Sciatic nerve (tissue), 2 donors: ENCODE measurements around the gene TBX19. TPM values are rescaled to one million over a fixed set of nuclear protein-coding genes. Genes with fewer than 3 reads are reported as not detected.

Source experiments
- ATAC-seq: fragments of 200-7000 bp; cut with Tn5 transposase; one replicate; pipeline ENCODE4 v1.9.1; 2020; ENCODE audit warnings: mild to moderate bottlenecking, moderate library complexity
- DNase-seq: peaks from one replicate; pipeline ENCODE4 v3.0.0-alpha.2; 2020; ENCODE audit warnings: low spot score
- intact Hi-C: fragments of 100-400 bp; cut with DNase I; formaldehyde crosslinking; loops from one replicate; pipeline ENCODE4 v1.14.2; 2022
- total RNA-seq: library from RNA; stranded (reverse); fragmentation: NEBNext Ultra II Directional; extraction: Animal tissue kit (Norgen Biotek cat#: 25700); gene quantifications from one replicate; pipeline ENCODE4 v1.2.1, GENCODE V29; 2021
- donor health status: DM: no; HTN: no; CAD: no.
- donor health status: DM: no; HTN: no; CAD: no.

TBX19 gene
- total RNA-seq, 1 donor from 2014 or later = 6.7 TPM

DNA sequence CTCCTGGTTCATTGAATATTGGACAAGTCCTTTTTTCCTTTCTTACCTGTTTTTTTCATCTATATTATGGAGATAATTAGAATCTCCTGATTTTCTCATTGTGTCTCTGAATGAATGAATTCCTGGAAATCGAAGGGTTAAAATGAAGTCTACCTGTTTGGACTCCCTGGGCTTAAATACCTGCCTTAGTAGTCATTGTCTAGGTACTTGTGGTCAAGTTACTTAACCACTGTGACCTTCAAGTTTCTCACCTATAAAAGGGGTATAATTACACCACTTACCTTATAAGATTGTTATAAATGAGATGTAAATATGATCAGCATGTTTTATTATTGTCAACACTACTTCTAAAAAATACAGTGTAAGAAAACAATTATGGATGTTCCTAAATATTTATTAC lies 9.0 kb upstream of the TBX19 start:
- intact Hi-C loops = no loop called here
- DNase-seq = no peak

DNA sequence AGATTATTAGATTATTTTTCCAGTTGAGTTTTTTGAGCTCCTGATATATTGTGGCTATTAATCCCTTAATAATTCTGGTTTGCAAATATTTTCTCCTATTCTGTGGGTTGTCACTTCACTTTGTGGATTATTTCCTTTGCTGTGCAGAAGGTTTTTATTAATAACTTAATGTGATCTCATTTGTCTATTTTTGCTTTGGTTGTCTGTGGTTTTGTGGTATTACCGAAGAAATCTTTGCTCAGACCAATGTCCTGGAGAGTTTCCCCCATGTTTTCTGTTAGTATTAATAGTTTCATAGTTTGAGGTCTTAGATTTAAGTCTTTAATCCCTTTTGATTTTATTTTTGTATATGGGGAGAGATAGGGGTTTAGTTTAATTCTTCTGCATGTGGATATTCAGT lies 7.1 kb upstream of the TBX19 start:
- no peak for ATAC-seq
- DNase-seq = no peak
- intact Hi-C loops = no loop called here

More for the DNA sequence above, 9.0 kb upstream of the TBX19 start:
- no peak for ATAC-seq

DNA sequence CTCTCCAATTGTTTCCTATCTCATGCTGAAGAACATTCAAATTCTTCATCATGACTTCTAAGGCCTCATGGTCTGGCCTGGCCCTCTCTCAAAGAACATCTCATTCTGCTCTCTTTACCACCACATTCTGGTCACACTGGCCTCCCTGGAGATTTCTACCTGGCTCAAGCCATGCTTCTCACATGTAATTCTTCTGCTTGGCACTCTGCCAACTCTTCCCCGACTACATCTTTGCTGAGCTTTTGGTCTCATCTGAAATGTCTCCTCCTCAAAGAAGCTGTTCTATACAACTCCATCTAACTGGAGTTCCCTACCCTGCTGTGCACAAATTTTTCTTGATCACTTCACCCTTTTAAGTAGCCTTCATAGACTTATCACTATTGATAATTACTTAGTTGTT lies 1.4 kb upstream of the TBX19 start:
- intact Hi-C loops = no loop called here
- ATAC-seq = no peak
- DNase-seq = no peak

DNA sequence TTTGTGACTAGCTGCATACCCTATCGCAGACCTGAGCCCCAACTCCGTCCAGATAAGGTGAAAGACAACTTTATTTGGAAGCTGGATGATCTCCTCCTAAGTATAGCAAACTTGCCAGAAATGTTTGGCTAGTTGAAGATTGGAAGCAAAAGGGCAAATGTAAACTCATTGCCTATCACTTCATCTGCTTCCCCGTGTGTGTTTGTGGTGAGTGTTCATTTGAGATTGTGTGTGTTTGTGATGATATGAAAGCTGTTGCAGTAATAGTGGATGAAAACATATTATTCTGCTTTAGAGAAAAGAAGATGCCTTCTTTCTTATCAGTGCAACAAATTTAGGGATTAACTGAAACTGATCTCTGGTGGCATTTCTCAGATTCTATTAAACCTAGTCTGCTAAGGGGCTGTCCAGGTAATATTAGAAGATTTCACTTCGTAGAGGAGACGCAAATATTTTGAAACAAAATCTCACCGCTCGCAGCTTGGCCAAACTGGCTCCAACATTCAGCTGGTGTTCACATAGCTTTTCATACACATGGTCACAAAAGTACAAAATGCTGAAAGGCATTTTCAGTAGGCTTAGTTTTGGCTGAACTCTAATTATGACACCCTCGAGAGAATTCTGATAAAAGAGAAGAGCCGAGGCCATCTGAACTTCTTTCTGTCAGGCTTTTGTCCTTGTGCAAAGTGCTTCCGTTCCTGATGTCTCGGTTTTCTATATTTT lies 1.1 kb downstream of the TBX19 start:
- intact Hi-C loops = no loop called here
- DNase-seq (no peak), ATAC-seq (no peak)

DNA sequence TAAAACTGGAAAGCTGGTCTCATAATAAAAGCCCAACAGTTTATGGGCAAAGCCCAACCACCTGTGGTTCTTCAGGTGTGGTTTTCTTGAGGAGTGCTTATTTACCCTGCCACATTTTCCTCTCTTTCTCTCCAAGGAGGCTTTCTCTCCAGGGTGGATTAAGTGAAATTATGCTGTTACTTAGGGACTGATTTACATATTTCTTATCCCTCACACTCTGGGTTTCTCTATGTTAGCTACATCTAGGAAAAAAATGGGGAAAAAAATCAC lies 4.8 kb downstream of the TBX19 start:
- DNase-seq (no peak), ATAC-seq (no peak)
- intact Hi-C loops = no loop called here

DNA sequence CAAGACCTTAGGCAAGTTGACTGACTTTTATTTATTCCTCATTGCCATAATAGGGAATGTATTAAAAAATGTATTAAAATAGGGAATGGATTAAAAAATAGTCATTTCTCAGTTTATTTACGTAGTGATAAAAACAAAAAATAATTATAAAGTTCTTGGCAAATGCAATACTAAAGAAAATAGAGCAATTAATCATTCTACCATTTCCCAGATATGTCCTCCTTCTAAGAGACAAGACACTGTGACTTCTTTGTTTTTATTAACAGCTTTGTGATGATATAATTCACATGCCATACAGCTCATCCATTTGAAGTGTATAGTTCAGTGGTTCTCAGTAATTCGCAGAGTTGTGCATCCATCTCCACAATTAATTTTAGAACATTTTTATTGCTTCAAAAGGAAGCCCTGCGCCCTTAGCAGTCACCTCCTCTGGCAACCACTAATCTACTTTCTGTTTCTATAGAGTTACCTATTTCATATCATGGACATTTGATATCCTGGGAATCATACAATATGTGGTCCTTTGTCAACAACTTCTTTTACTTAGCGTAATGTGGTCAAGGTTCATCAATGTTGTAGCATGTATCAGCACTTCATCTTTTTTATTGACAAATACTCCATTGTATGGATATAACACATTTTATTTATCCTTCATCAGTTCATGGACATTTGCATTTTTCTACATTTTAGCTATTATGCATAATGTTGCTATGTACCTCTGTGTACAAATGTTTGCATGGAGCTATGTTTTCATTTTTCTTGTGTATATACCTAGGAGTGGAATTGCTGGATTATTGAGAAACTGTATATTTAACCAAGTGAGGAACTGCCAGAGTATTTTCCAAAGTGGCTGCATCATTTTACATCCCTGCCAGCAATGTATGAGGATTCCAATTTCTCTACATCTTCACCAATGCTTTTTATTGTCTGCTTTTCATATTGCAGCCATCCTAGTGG lies 5.6 kb downstream of the TBX19 start:
- intact Hi-C loops = no loop called here
- ATAC-seq (no peak), DNase-seq (no peak)

DNA sequence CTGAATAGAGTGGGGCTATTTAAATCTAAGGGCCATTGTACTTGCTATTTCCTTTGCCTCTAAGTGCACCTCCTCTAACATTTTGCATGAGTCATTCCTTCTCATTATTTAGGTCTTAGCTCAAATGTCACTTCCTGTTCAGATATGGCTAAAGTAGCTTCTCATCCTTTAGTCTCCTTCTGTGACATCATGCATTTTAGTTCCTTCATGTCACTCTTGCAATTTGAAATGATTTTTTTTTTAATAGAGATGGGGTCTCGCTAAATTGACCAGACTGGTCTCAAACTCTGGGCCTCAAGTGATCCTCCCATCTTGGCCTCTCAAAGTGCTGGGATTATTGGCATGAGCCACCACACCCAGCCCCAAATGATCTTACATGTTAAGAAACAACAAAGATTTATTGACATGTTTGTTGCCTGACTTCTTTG lies 6.6 kb downstream of the TBX19 start:
- intact Hi-C loops = no loop called here
- ATAC-seq = no peak
- DNase-seq = no peak

DNA sequence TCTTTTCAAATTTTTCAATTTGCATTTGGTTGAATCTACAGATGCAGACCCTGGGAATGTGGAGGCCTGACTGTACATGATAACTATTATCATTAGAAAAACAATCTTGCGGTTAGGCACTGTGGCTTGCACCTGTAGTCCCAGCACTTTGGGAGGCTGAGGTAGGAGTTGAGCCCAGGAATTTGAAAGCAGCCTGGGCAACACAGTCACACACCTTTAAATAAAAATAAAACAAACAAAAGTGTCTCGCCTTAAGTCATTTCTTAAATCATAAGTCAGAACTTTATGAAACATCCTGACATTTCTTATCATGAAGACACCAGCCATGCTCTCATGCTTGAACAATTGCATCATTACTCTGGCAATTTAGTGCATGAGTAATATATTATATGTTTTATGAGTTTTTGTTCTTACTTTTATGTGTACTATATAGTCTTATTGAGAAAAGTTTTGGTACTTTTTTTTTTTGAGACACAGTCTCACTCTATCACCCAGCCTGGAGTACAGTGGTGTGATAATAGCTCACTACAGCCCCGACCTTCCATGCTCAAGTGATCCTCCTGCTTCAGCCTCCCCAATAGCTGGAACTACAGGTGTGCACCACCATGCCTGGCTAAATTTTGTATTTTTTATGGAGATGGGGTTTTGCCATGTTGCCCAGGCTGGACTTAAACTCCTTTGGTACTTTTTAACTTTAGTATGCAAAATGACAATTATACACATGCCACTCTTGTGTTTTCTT lies 7.8 kb downstream of the TBX19 start:
- intact Hi-C loops = no loop called here
- DNase-seq (no peak), ATAC-seq (no peak)

DNA sequence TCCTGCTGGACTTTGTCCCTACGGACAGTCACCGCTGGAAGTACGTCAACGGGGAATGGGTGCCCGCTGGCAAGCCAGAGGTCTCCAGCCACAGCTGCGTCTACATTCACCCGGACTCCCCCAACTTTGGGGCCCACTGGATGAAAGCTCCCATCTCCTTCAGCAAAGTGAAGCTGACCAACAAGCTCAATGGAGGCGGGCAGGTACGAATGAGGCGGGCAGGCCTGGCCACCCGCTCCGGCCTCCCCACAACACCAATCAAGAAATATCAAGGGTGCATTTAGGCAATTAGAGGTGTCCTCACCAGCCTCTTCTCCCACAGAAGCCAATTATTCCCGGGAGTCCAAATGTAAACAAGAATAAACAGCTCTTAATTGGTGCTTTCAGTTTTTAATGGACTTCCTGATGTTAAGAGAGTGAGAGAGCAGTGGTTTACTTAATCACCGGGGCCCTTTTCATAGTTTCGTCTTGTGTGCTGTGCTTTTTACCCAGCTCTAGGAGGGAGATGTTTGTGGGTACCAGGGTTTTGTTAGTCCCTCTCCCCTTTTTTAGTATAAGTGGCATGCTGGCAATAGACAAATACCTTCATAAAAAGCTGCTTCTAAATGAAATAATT lies 10.7 kb downstream of the TBX19 start:
- intact Hi-C loops = no loop called here
- DNase-seq (no peak), ATAC-seq (no peak)

DNA sequence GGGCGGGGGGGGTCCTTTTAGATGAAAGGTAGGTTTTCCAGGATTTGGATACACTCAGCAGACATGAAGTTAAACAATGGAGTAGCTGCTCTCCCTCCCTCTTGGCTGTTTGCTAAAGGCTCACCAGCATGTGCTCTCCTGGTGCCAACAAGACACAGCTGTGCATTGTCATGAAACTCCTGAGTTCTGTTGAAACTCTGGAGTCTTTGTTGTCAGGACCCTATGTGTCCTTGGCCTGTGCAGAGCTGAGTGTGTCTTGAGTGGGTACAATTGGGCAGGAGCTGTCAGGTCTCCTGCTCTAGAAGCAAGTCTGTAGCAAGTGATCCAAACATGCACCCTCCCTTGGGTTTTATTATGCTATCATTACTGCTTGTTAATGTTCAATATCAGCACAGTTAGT lies 12.7 kb downstream of the TBX19 start:
- ATAC-seq (no peak), DNase-seq (no peak)
- intact Hi-C loops = no loop called here

DNA sequence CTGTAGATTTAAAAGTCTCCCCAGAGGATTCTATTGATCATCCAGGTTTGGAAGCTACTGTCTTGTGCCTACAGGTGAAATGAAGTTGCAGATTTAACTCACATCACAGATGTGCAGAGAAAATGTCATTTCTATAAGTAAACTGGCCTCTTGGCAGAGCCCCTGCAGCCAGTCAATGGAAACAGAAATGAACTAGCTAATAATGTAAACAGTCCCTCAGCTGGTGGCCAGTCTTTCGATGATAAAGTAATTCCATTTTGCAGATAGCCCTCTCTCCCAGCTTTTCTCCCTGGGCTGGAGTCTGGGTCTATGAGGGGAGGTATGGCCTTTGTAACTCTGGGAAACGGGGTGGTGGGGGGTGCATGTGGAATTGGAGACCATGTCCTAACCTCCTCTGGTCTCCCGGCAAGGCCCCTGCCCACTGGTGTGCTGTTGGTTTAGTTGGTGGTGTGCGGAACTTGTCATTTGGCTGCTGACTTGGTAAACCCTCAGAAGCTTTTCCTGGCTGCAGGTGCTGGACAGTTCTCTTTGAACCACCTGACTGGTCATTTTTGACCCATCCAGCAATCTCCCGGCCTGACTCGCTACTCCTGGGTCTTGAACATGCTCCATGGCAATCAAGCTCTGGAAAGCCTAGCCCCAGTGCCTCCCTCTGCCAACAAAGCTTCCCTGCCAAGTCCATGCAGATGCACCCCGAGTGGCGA lies 14.9 kb downstream of the TBX19 start:
- intact Hi-C loops = no loop called here
- ATAC-seq (no peak), DNase-seq (no peak)

DNA sequence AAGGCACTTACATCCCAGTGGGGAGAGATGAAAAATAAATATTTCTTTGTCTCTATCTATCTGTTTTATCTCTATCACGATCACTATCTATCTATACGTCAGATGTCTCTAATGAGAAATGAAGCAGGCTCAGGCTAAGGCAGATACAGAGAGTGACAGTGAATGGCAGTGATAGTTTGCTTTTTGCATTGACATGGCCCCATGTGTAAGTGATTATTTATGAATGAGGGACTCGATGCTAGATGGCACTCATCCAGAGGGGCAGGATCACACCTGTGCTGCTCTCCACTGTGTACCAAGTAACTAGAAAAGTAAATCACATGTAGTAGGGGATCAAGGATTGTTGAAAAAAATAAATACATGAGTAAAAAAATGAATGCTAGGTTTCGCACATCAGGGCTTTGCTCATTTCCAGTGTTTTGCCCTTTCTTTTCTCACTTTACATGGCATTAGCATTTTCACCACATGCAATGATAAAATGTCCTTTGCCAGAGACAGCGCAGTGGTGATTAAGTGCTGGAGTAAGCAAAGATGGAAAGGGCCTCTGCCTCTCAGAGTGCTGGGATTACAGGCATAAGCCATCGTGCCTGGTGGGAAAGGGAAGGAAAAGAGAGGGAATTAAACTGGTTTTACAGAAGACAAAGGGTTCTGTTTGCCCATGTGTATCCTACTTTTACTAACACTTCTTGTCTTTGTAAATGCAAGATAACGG lies 16.5 kb downstream of the TBX19 start:
- ATAC-seq (no peak), DNase-seq (no peak)
- intact Hi-C loops = no loop called here

DNA sequence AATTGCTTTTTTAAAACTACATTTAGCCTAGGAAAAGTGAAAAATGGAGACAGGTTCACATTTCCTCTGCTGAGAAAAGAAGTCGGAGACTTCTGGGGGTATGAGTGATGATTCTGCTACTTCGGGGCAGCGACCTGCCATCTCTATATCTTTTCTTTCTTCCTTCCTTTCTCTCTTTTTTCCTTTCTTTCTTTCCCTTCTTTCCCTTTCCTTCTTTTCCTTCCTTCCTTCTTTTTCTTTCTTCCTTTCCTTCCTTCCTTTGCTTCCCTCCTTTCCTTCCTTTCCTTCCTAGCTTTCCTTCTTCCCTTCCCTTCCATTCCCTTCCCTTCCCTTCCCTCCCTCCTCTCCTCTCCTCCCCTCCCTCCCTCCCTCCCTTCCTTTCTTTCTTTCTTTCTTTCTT lies 17.8 kb downstream of the TBX19 start:
- ATAC-seq (no peak), DNase-seq (no peak)
- intact Hi-C loops = no loop called here

DNA sequence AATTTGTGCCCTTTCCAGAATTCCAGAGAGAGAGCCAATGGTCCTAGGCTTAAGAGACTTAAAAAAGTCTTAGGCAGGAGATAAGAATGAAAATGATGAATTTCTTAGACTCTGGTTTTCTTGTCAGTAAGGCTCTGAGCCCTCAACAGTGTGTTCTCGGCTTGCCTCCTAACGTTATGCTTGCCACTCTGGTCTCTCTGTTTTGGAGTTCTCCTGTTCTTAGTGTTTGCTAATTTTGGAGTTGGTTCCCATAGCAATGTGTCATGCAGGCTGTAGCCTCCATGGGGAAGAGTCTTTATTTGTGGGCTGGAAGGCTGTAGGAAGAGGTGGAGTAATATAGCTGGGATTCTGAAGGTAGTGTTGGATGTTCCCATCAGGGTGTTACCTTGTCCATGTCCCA lies 19.9 kb downstream of the TBX19 start:
- ATAC-seq = no peak
- intact Hi-C loops = no loop called here

DNA sequence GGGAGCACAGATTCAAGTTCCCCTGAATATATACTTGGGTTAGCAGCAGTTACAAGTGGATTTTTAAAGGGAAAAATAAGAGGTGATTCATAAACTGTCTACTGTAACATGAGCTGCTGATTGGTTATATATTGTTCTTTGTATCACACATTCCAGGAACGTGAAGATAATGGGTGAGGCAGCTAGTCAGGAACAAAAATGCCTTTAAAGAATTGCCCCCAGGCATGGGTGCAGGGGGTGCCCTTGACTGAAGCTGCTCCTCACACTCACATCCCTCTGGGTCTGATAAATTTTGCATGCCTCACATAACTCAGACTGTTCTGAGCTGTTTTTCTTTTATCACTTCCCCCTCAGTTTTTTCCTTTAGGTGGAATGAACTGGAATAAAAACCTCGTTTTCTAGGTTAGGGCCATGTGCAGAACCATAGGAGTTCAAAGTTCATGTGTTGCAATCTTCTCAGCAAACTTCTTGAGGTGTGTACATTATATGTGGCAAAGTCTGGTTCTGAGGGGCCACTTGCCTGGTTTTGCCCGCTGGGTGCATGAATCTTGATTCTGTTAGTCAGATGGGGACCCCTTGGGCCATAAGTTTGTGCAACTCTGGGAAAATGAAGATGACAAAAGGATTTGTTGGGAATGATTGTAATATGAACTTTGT lies 21.1 kb downstream of the TBX19 start:
- no peak for ATAC-seq
- intact Hi-C loops = no loop called here

More for the DNA sequence above, 19.9 kb downstream of the TBX19 start:
- DNase-seq = no peak

DNA sequence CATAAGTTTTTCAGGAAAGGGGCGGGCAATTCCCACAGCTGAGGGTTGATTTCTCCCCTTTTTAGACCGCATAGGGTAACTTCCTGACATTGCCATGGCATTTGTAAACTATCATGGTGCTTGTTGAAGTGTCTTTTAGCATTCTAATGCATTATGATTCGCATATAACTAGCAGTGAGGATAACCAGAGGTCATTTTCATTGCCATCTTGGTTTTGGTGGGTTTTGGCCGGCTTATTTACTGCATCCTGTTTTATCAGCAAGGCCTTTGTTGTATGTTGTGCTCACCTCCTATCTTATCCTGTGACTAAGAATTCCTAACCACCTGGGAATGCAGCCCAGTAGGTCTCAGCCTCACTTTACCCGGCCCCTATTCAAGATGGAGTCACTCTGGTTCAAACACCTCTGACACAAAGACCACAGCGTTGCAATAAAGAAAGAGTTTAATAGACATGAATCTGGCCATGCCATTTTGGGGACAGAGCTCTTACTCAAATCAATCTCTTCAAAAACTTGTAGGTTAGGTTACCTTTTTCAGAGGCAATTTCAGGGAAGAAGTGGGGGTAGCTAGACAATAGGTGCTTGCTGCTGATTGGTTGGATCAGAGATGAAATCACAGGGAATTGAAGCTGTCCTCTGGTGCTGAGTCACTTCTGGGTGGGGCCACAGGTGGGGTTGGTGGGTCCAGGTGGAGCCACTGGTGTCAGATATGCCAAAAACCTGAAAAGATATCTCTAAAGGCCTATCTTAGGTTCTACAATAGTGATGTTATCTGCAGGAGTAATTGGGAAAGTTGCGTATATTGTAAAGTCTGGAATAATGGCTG lies 23.3 kb downstream of the TBX19 start:
- no peak for ATAC-seq

More for the DNA sequence above, 21.1 kb downstream of the TBX19 start:
- DNase-seq = no peak

DNA sequence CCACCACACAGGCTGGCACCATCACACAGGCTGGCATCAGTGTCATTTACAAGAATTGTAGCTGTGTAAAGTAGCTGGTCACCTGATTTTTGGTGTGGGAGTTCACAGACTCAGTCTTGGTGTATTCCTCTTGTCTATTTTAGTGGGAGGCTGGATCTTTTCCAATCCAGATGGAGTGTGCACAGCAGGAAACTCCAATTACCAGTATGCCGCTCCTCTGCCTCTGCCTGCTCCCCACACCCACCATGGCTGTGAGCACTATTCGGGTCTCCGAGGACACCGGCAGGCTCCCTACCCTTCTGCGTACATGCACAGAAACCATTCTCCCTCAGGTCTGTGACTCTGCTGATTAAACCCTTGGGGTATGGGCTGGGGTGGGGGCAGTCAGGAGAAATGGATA lies 24.2 kb downstream of the TBX19 start:
- ATAC-seq (no peak), DNase-seq (no peak)
- intact Hi-C loops = no loop called here

More for the DNA sequence above, 23.3 kb downstream of the TBX19 start:
- DNase-seq = no peak
- intact Hi-C loops = no loop called here
